Natural killer cell (primary cell): ENCODE data around the gene PGBD4. TPM values are rescaled to one million over a fixed set of nuclear protein-coding genes. Genes with fewer than 3 reads are reported as not detected.

Experiments
- ATAC-seq, 3 donors: fragments of 150-1000 bp in 2 of 3; fragments of 200-7000 bp in 1 of 3; cut with Tn5 transposase; 1 replicate in 1 of 3; 2 replicates in 2 of 3; pipeline ENCODE4 v1.10.0; 2021; ENCODE audit warnings: mild to moderate bottlenecking in 2 of 3, moderate library complexity in 2 of 3
- DNase-seq, 2 donors: peaks; one replicate each; pipeline versions ENCODE4 v3.0.0 to v3.0.0-alpha.2; 2013 to 2021; ENCODE audit warnings: mixed read lengths in 1 of 2
- H3K27ac ChIP-seq: one replicate; pipeline ENCODE4 v1.5.1; 2013; ENCODE audit warnings: mild to moderate bottlenecking, low read length
- H3K27me3 ChIP-seq: one replicate; pipeline ENCODE4 v1.6.1; 2013; ENCODE audit warnings: low read length; ENCODE audit not compliant: control insufficient read depth, insufficient read depth
- H3K36me3 ChIP-seq: one replicate; pipeline ENCODE4 v1.6.1; 2013; ENCODE audit warnings: low read length; ENCODE audit not compliant: control insufficient read depth, insufficient read depth
- H3K4me1 ChIP-seq: one replicate; pipeline ENCODE4 v1.6.1; 2013; ENCODE audit warnings: low read length; ENCODE audit not compliant: control insufficient read depth, insufficient read depth
- H3K4me3 ChIP-seq: one replicate; pipeline ENCODE4 v1.5.1; 2013; ENCODE audit warnings: low read length
- H3K9me3 ChIP-seq: one replicate; pipeline ENCODE4 v1.6.1; 2013; ENCODE audit warnings: low read length; ENCODE audit not compliant: control insufficient read depth, insufficient read depth
- H3K27ac Mint-ChIP-seq, 2 donors: one replicate each; pipeline ENCODE4 v1.8.0; 2022; ENCODE audit warnings: mild to moderate bottlenecking in 2 of 2, mixed read lengths in 2 of 2, moderate library complexity in 1 of 2
- H3K27me3 Mint-ChIP-seq, 2 donors: one replicate each; pipeline ENCODE4 v1.8.0; 2022; ENCODE audit warnings: low read depth in 2 of 2, mixed read lengths in 2 of 2
- H3K36me3 Mint-ChIP-seq: one replicate; pipeline ENCODE4 v1.8.0; 2022; ENCODE audit warnings: mixed read lengths
- H3K4me1 Mint-ChIP-seq, 2 donors: one replicate each; pipeline ENCODE4 v1.8.0; 2022; ENCODE audit warnings: mixed read lengths in 2 of 2
- H3K4me3 Mint-ChIP-seq: one replicate; pipeline ENCODE4 v1.8.0; 2022; ENCODE audit warnings: mild to moderate bottlenecking, moderate library complexity, mixed read lengths
- H3K9me3 Mint-ChIP-seq, 2 donors: one replicate each; pipeline ENCODE4 v1.8.0; 2022; ENCODE audit warnings: mixed read lengths in 2 of 2
- WGBS: methylation state at CpG from one replicate; pipeline ENCODE4 v1.1.7; 2013; ENCODE audit warnings: missing lambda C conversion rate; ENCODE audit not compliant: insufficient coverage; 5-methylcytosine and 5-hydroxymethylcytosine counted together
- intact Hi-C: fragments of 100-400 bp; cut with micrococcal nuclease; formaldehyde crosslinking; loops from one replicate; pipeline ENCODE4 v1.14.2; 2022
- total RNA-seq, 4 donors: library from RNA; stranded (reverse); fragments of 120-200 nt in 1 of 4; gene quantifications; one replicate each; pipeline versions ENCODE4 v1.2.3 to v1.2.4, GENCODE V29; 2013 to 2022
- TF ChIP-seq, protein P1 (sequence below): fragments of 200-600 bp; IDR thresholded peaks from one replicate; pipeline ENCODE4 v1.8.0; 2022; ENCODE audit warnings: antibody characterized with exemption

The PGBD4 gene
- total RNA-seq, 3 donors from 2014 or later (not counting 1 experiment from before 2014, with no cell fraction given): 3.2 to 4.2 (median 4.0) TPM

DNA sequence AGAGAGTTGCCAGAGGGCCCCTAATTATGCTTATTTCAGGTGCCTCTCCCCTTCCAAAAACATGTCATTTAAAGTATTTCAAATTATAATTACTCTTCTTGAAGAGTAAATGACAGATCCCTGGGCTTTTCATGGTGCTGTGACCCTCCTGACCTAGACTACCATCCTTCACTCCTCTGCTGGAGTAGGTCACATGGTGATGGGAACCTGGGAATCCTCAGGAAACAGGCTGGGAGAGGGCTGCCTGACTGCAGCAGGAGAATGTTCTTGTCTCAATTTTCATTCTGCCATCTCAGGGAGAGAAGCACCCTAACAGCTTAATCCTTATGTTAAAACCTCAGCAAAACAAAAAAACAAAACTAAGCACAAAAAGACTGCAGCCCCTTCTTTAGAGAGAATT lies 24.6 kb downstream of the PGBD4 start:
- TF ChIP-seq, protein P1, sequence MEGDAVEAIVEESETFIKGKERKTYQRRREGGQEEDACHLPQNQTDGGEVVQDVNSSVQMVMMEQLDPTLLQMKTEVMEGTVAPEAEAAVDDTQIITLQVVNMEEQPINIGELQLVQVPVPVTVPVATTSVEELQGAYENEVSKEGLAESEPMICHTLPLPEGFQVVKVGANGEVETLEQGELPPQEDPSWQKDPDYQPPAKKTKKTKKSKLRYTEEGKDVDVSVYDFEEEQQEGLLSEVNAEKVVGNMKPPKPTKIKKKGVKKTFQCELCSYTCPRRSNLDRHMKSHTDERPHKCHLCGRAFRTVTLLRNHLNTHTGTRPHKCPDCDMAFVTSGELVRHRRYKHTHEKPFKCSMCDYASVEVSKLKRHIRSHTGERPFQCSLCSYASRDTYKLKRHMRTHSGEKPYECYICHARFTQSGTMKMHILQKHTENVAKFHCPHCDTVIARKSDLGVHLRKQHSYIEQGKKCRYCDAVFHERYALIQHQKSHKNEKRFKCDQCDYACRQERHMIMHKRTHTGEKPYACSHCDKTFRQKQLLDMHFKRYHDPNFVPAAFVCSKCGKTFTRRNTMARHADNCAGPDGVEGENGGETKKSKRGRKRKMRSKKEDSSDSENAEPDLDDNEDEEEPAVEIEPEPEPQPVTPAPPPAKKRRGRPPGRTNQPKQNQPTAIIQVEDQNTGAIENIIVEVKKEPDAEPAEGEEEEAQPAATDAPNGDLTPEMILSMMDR: no peak

GRCh38 chr15:34128898-34129297 lies 27.0 kb downstream of the PGBD4 start:
- no peak overlapping the region for H3K4me3 Mint-ChIP-seq
- Histone ChIP-seq H3K9me3 (no peaks in the 10 kb centered on the region), H3K4me1 (no peaks in the 10 kb centered on the region), H3K27ac (no peak overlapping the region), H3K36me3 (no peaks in the 10 kb centered on the region), H3K27me3 (no peaks in the 10 kb centered on the region), H3K4me3 (no peak overlapping the region)
- peaks cover 0 to 2% of the 10 kb centered on the region in 2 donors for H3K9me3 Mint-ChIP-seq
- 100% methylated on average over 1 of the region's 2 CpGs for WGBS
- peaks cover 0 to 7% of the 10 kb centered on the region in 2 donors for H3K4me1 Mint-ChIP-seq
- ATAC-seq: no peak
- intact Hi-C loops: no loop called here
- no peaks in the 10 kb centered on the region for H3K36me3 Mint-ChIP-seq
- H3K27me3 Mint-ChIP-seq: no peaks in the 10 kb centered on the region
- DNase-seq: no peak
- no peak overlapping the region for H3K27ac Mint-ChIP-seq
- TF ChIP-seq, protein P1: no peak

More for the DNA sequence above, 24.6 kb downstream of the PGBD4 start:
- H3K9me3 Mint-ChIP-seq: peaks cover 0 to 2% of the 10 kb centered on the region in 2 donors
- Histone ChIP-seq H3K4me3 (no peak overlapping the region), H3K36me3 (no peaks in the 10 kb centered on the region), H3K4me1 (no peaks in the 10 kb centered on the region), H3K27me3 (no peaks in the 10 kb centered on the region), H3K9me3 (no peaks in the 10 kb centered on the region), H3K27ac (no peak overlapping the region)
- no peak overlapping the region for H3K4me3 Mint-ChIP-seq
- H3K27me3 Mint-ChIP-seq: no peaks in the 10 kb centered on the region
- no peaks in the 10 kb centered on the region for H3K36me3 Mint-ChIP-seq
- peaks cover 0 to 7% of the 10 kb centered on the region in 2 donors for H3K4me1 Mint-ChIP-seq
- ATAC-seq (no peak), DNase-seq (no peak)
- intact Hi-C loops: no loop called here
- no peak overlapping the region for H3K27ac Mint-ChIP-seq

- Mint-ChIP-seq H3K27ac (no peak overlapping the region), H3K4me1 (peaks cover 0 to under 1% of the 10 kb centered on the region in 2 donors), H3K36me3 (no peaks in the 10 kb centered on the region), H3K4me3 (no peak overlapping the region), H3K27me3 (no peaks in the 10 kb centered on the region), H3K9me3 (no peaks in the 10 kb centered on the region)
- Histone ChIP-seq H3K4me3 (no peak overlapping the region), H3K9me3 (no peaks in the 10 kb centered on the region), H3K27me3 (no peaks in the 10 kb centered on the region), H3K27ac (no peak overlapping the region), H3K4me1 (no peaks in the 10 kb centered on the region), H3K36me3 (no peaks in the 10 kb centered on the region)
- ATAC-seq: no peak
- no peak for DNase-seq
- intact Hi-C loops: no loop called here
- TF ChIP-seq, protein P1: no peak
- 100% methylated on average over 1 of the region's 1 CpG for WGBS
These were observed 31.0 kb downstream of the PGBD4 start for GRCh38 chr15:34132881-34133280.

DNA sequence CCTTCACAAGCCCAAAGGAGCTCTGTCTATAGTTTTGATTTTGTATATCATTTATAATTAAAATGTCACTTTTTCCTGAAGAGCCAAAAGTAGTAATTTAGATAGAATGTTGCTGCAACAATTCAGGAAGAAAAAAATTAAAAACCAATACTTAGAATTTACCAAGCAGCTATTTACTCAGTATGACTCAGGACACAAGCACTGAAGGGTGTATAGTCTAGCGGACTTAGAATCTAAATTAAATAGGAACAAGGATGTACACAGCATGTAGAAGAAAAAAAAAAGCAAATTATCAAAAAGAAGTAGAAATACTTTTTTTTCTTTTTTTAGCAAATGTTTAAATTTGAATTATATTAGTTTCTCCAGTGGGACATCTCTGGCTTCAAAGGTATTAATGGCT lies 31.6 kb downstream of the PGBD4 start:
- Mint-ChIP-seq H3K27ac (no peak overlapping the region), H3K4me3 (no peak overlapping the region), H3K9me3 (no peaks in the 10 kb centered on the region), H3K36me3 (no peaks in the 10 kb centered on the region), H3K4me1 (no peaks in the 10 kb centered on the region), H3K27me3 (no peaks in the 10 kb centered on the region)
- ATAC-seq (no peak), DNase-seq (no peak)
- no peak overlapping the region for H3K4me3 ChIP-seq
- no peaks in the 10 kb centered on the region for H3K27me3 ChIP-seq
- no peaks in the 10 kb centered on the region for H3K36me3 ChIP-seq
- WGBS: no CpG with 5 or more reads among the region's 1 CpG
- TF ChIP-seq, protein P1: no peak
- no peaks in the 10 kb centered on the region for H3K9me3 ChIP-seq
- no peaks in the 10 kb centered on the region for H3K4me1 ChIP-seq
- H3K27ac ChIP-seq: no peak overlapping the region
- intact Hi-C loops: no loop called here
